Anterior cingulate cortex (tissue), 58 donors: ENCODE data around the gene ANKRD11.
"Not testable (repeated sequence)": the region's sequence is repeated elsewhere in the genome, so short reads cannot be mapped to it uniquely, and the experiment has no call there.

Experiments used
- DNase-seq, 58 donors: peaks; one replicate each; lab custom pipeline; 2025; lab: John Stamatoyannopoulos, UW

ANKRD11 gene

GRCh38 chr16:89371386-89371785 lies 119.0 kb downstream of the ANKRD11 start:
- DNase-seq = no peak

- DNase-seq = no peak
These were observed 119.8 kb downstream of the ANKRD11 start for GRCh38 chr16:89370601-89371000.

GRCh38 chr16:89370081-89370511 lies 120.3 kb downstream of the ANKRD11 start:
- DNase-seq = no peak

GRCh38 chr16:89369266-89369895 lies 121.0 kb downstream of the ANKRD11 start:
- peak in 4 of 58 donors; percentile 25 to 41 (median 26) for DNase-seq

- no peak for DNase-seq
These were observed 121.6 kb downstream of the ANKRD11 start for GRCh38 chr16:89368604-89369249.

- no peak for DNase-seq
These were observed 122.8 kb downstream of the ANKRD11 start for GRCh38 chr16:89367538-89367915.

GRCh38 chr16:89366561-89367537 lies 123.5 kb downstream of the ANKRD11 start:
- DNase-seq = peak in 2 of 58 donors; percentile 16 to 31

- DNase-seq = no peak
These were observed 124.4 kb downstream of the ANKRD11 start for GRCh38 chr16:89365996-89366395.

GRCh38 chr16:89365044-89365467 lies 125.3 kb downstream of the ANKRD11 start:
- no peak for DNase-seq

- peak in 3 of 58 donors; percentile 29 to 38 (median 38) for DNase-seq
These were observed 125.8 kb downstream of the ANKRD11 start for GRCh38 chr16:89364606-89365005.

- no peak for DNase-seq
These were observed 126.6 kb downstream of the ANKRD11 start for GRCh38 chr16:89363621-89364393.

GRCh38 chr16:89362540-89363223 lies 127.7 kb downstream of the ANKRD11 start:
- not testable (repeated sequence) for DNase-seq

GRCh38 chr16:89361751-89362539 lies 128.4 kb downstream of the ANKRD11 start:
- peak in 14 of 58 donors; percentile 16 to 62 (median 34) for DNase-seq

GRCh38 chr16:89360760-89361435 lies 129.5 kb downstream of the ANKRD11 start:
- no peak for DNase-seq

- DNase-seq = peak in 9 of 58 donors; percentile 22 to 65 (median 36)
These were observed 130.9 kb downstream of the ANKRD11 start for GRCh38 chr16:89359264-89360147.

GRCh38 chr16:89358030-89359005 lies 132.0 kb downstream of the ANKRD11 start:
- DNase-seq = no peak
